Sigmoid colon (tissue), 7 donors: ENCODE measurements around the gene MRPL1. TPM values are rescaled to one million over a fixed set of nuclear protein-coding genes. Genes with fewer than 3 reads are reported as not detected.

ENCODE experiments used
- DNase-seq: peaks from one replicate; pipeline ENCODE4 v3.0.0-alpha.2; 2019
- H3K27ac ChIP-seq, 4 donors: fragments of 200-600 bp; sonication (generic); one replicate each; pipeline ENCODE4 v1.5.1; 2016 to 2019; ENCODE audit warnings: mild to moderate bottlenecking in 1 of 4
- H3K27me3 ChIP-seq, 3 donors: fragments of 200-600 bp; sonication (generic); one replicate each; pipeline ENCODE4 v1.5.1; 2019; ENCODE audit warnings: mild to moderate bottlenecking in 1 of 3
- H3K36me3 ChIP-seq, 4 donors: fragments of 200-600 bp; sonication (generic); one replicate each; pipeline ENCODE4 v1.5.1; 2016 to 2019
- H3K4me1 ChIP-seq, 4 donors: fragments of 200-600 bp; sonication (generic); one replicate each; pipeline ENCODE4 v1.5.1; 2017 to 2019
- H3K4me3 ChIP-seq, 4 donors: fragments of 200-600 bp; sonication (generic); one replicate each; pipeline ENCODE4 v1.5.1; 2017 to 2019; ENCODE audit warnings: mild to moderate bottlenecking in 2 of 4, moderate library complexity in 1 of 4
- H3K9me3 ChIP-seq, 4 donors: fragments of 200-600 bp in 3 of 4; sonication (generic) in 3 of 4; one replicate each; pipeline versions ENCODE4 v1.5.1 to v1.6.1; 2013 to 2019
- EP300 ChIP-seq, 4 donors: sonication (generic); formaldehyde crosslinking; IDR thresholded peaks; one replicate each; pipeline ENCODE4 v1.6.1; 2017; ENCODE audit warnings: antibody characterized with exemption in 4 of 4
- POLR2A ChIP-seq, 2 donors: fragments of 450-650 bp; IDR thresholded peaks; one replicate each; pipeline ENCODE4 v1.6.1; 2016; ENCODE audit warnings: antibody characterized with exemption in 2 of 2, mild to moderate bottlenecking in 2 of 2, moderate library complexity in 2 of 2
- POLR2AphosphoS5 ChIP-seq, 4 donors: sonication (generic); formaldehyde crosslinking; IDR thresholded peaks; one replicate each; pipeline ENCODE4 v1.6.1; 2017; ENCODE audit warnings: antibody characterized with exemption in 4 of 4
- WGBS, 2 donors: extraction: QIAGEN DNeasy Blood & Tissue Kit; methylation state at CpG; one replicate each; pipeline ENCODE4 v1.1.7; 2013; 5-methylcytosine and 5-hydroxymethylcytosine counted together
- intact Hi-C: fragments of 100-400 bp; cut with DNase I; formaldehyde crosslinking; loops from one replicate; pipeline ENCODE4 v1.15.1; 2023
- polyA plus RNA-seq, 3 donors: library from polyadenylated mRNA; stranded (reverse); fragments of 200-250 nt; gene quantifications; one replicate each; pipeline ENCODE4 v1.2.3, GENCODE V29; 2013
- total RNA-seq, 4 donors: library from RNA; depleted of rRNA; stranded (reverse); fragments of >200 nt; gene quantifications; one replicate each; pipeline ENCODE4 v1.1.0, GENCODE V29; 2016
- TF ChIP-seq, protein P1 (sequence below), 4 experiments: fragments of 450-650 bp in 3 of 4; fragments of 200-600 bp in 1 of 4; IDR thresholded peaks; one replicate each; pipeline ENCODE4 v1.5.1; 2016 to 2019; ENCODE audit warnings: antibody characterized with exemption in 4 of 4, mild to moderate bottlenecking in 3 of 4, moderate library complexity in 2 of 4
- donor health status: healthy with polysubstance abuse.
- donor health status: Bipolar disorder and iron deficiency.
- donor health status: healthy.

The MRPL1 gene
- total and polyA plus RNA-seq, 7 donors: 23.2 to 52.9 (median 30.0) TPM

DNA sequence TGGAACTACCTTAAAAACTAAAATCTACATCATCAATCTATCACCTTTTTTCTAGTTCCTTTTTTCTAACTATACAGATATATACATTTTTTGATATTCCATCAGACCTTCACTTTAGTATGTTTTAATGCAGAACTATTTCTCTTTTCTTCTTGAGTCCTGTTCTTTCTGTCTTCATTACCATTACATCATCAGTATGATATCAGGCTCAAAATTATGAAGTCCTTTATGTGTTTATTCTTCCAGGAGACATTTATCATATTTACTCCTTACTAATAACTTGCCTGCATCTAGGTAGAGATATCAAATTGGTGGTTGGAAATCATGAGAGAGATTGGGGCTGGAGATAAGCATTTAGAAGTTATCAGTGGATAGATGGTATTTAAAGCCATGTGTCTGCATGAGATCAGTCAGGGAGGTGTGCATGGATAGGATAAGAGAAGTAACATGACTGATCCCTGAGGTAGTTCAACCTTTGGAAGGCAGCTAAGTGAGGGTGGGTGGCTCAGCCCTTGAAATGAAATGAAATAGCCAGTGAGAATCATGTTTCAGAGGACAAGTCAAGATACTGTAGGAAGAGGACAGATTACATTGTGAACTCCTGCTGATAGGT is 43.1 kb downstream of the MRPL1 start:
- TF ChIP-seq POLR2AphosphoS5 (IDR thresholded peaks at IDR 0.05) (no peak), EP300 (IDR thresholded peaks at IDR 0.05) (no peak), POLR2A (IDR thresholded peaks at IDR 0.05) (no peak)
- TF ChIP-seq, protein P1, sequence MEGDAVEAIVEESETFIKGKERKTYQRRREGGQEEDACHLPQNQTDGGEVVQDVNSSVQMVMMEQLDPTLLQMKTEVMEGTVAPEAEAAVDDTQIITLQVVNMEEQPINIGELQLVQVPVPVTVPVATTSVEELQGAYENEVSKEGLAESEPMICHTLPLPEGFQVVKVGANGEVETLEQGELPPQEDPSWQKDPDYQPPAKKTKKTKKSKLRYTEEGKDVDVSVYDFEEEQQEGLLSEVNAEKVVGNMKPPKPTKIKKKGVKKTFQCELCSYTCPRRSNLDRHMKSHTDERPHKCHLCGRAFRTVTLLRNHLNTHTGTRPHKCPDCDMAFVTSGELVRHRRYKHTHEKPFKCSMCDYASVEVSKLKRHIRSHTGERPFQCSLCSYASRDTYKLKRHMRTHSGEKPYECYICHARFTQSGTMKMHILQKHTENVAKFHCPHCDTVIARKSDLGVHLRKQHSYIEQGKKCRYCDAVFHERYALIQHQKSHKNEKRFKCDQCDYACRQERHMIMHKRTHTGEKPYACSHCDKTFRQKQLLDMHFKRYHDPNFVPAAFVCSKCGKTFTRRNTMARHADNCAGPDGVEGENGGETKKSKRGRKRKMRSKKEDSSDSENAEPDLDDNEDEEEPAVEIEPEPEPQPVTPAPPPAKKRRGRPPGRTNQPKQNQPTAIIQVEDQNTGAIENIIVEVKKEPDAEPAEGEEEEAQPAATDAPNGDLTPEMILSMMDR (IDR thresholded peaks at IDR 0.05): no peak
- Histone ChIP-seq H3K9me3 (no peaks in the 10 kb centered on the region), H3K4me1 (no peaks in the 10 kb centered on the region), H3K4me3 (no peak overlapping the region), H3K27me3 (no peaks in the 10 kb centered on the region), H3K36me3 (peaks cover 0 to 23% (median 0%) of the 10 kb centered on the region in 4 donors), H3K27ac (no peak overlapping the region)
- no peak for DNase-seq
- intact Hi-C loops: no loop called here

DNA sequence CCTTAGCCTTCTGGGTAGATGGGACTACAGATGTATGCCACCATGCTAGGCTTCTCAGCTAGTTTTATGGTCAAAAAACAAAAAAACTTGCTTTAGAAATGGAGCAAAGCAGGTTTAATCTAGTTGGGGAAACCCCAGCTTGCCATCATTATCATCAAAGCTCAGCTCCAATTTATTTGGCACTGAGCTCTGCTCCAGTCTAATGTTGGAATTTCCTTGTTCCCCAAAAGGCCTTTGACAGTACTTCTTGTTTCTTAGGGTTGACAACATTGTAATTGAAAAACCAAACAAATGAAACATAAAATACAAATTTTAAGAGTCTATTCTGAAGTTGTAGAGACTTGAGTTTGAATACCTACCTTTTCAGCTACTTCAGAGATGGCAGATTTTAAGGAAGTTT is 48.0 kb downstream of the MRPL1 start:
- intact Hi-C loops: no loop called here
- no peaks in the 10 kb centered on the region for H3K27me3 ChIP-seq
- H3K4me3 ChIP-seq: no peak overlapping the region
- no peak for TF ChIP-seq EP300 (IDR thresholded peaks at IDR 0.05)
- no peak for TF ChIP-seq POLR2A (IDR thresholded peaks at IDR 0.05)
- TF ChIP-seq, protein P1 (IDR thresholded peaks at IDR 0.05): no peak
- TF ChIP-seq POLR2AphosphoS5 (IDR thresholded peaks at IDR 0.05): no peak
- peaks cover 0 to 19% (median 0%) of the 10 kb centered on the region in 4 donors for H3K36me3 ChIP-seq
- no peaks in the 10 kb centered on the region for H3K9me3 ChIP-seq
- H3K4me1 ChIP-seq: no peaks in the 10 kb centered on the region
- DNase-seq: no peak
- H3K27ac ChIP-seq: no peak overlapping the region

DNA sequence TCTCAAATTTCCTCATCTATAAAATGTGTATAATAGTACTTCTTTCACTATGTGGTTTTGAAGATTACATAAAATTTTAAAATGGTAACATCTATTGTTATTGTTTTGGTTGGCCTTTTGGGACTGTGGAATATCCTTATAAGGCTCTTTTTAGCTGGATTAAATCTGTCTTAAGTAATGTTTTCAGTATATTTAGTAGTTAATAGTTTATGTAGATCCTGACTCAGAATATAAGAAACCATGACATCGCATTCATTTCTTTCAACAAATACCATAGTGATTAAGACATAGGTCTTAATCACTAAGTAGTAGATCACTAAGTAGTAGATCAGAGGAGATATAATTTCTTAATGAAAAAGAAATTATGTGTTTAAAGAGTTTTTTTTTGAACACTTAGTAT is 48.5 kb downstream of the MRPL1 start:
- Histone ChIP-seq H3K27ac (no peak overlapping the region), H3K9me3 (no peaks in the 10 kb centered on the region), H3K4me1 (no peaks in the 10 kb centered on the region), H3K27me3 (no peaks in the 10 kb centered on the region), H3K4me3 (no peak overlapping the region), H3K36me3 (peaks cover 0 to 19% (median 0%) of the 10 kb centered on the region in 4 donors)
- WGBS, 2 donors: 98% methylated on average over 1 of the region's 1 CpG
- intact Hi-C loops: no loop called here
- TF ChIP-seq, protein P1 (IDR thresholded peaks at IDR 0.05): no peak
- no peak for TF ChIP-seq POLR2AphosphoS5 (IDR thresholded peaks at IDR 0.05)
- no peak for TF ChIP-seq POLR2A (IDR thresholded peaks at IDR 0.05)
- no peak for TF ChIP-seq EP300 (IDR thresholded peaks at IDR 0.05)
- DNase-seq: no peak

DNA sequence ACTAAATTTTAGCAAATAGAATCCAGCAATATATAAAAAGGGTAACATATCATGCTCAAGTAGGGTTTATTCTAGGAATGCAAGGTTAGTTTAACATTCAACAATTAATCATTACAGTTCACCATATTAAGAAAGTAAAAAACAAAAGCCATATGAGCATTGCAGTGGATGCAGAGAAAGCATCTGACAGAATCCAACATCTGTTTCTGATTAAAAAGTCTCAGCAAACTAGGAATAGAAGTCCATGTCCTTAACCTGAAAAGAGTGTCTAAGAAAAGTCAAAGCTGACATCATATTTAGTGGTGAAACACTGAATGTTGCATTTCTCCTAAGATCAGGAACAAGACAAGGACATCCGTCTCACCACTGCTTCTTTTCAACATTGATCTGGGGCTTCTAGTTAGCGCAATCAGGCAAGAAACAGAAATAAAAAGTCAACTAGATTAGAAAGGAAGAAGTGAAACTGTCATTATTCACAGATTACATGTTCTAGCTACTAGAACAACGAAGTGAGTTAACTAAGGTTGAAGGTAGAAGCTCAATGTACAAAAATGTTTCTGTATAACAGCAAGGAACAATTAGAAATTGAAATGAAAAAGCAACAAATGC is 49.3 kb downstream of the MRPL1 start:
- Histone ChIP-seq H3K4me1 (no peaks in the 10 kb centered on the region), H3K4me3 (no peak overlapping the region), H3K27ac (no peak overlapping the region), H3K9me3 (no peaks in the 10 kb centered on the region), H3K36me3 (peaks cover 0 to 17% (median 0%) of the 10 kb centered on the region in 4 donors), H3K27me3 (no peaks in the 10 kb centered on the region)
- 76 to 95% methylated on average over 3 of the region's 3 CpGs for WGBS, 2 donors
- no peak for DNase-seq
- intact Hi-C loops: no loop called here
- TF ChIP-seq POLR2AphosphoS5 (IDR thresholded peaks at IDR 0.05) (no peak), EP300 (IDR thresholded peaks at IDR 0.05) (no peak), POLR2A (IDR thresholded peaks at IDR 0.05) (no peak)
- TF ChIP-seq, protein P1 (IDR thresholded peaks at IDR 0.05): no peak
